Subcutaneous abdominal adipose tissue (tissue), 5 donors: Measurements from ENCODE around the gene GRM5.

Experiments used
- H3K27ac ChIP-seq: one replicate; pipeline ENCODE4 v1.7.0; 2013; ENCODE audit warnings: low read depth, mild to moderate bottlenecking, inconsistent platforms, low read length, moderate library complexity
- H3K27me3 ChIP-seq, 5 donors: one replicate each; pipeline ENCODE4 v1.7.0; 2013; ENCODE audit warnings: low read length in 5 of 5, inconsistent platforms in 1 of 5; ENCODE audit not compliant: control insufficient read depth in 5 of 5, insufficient read depth in 4 of 5
- H3K36me3 ChIP-seq, 5 donors: one replicate each; pipeline ENCODE4 v1.7.0; 2013; ENCODE audit warnings: low read length in 5 of 5; ENCODE audit not compliant: control insufficient read depth in 5 of 5, insufficient read depth in 5 of 5
- H3K4me1 ChIP-seq, 5 donors: one replicate each; pipeline ENCODE4 v1.7.0; 2013; ENCODE audit warnings: low read length in 5 of 5, mild to moderate bottlenecking in 3 of 5, moderate library complexity in 1 of 5; ENCODE audit not compliant: control insufficient read depth in 5 of 5, insufficient read depth in 5 of 5
- H3K4me3 ChIP-seq, 5 donors: one replicate each; pipeline ENCODE4 v1.7.0; 2013; ENCODE audit warnings: low read length in 5 of 5, low read depth in 1 of 5
- H3K9ac ChIP-seq, 5 donors: one replicate each; pipeline ENCODE4 v1.7.0; 2013; ENCODE audit warnings: low read length in 5 of 5, mild to moderate bottlenecking in 4 of 5, moderate library complexity in 3 of 5
- H3K9me3 ChIP-seq, 5 donors: one replicate each; pipeline ENCODE4 v1.7.0; 2013; ENCODE audit warnings: low read length in 5 of 5; ENCODE audit not compliant: control insufficient read depth in 5 of 5
- donor health status: healthy.
- donor health status: healthy.
- donor health status: healthy.
- donor health status: healthy.
- donor health status: healthy.

The GRM5 gene

DNA sequence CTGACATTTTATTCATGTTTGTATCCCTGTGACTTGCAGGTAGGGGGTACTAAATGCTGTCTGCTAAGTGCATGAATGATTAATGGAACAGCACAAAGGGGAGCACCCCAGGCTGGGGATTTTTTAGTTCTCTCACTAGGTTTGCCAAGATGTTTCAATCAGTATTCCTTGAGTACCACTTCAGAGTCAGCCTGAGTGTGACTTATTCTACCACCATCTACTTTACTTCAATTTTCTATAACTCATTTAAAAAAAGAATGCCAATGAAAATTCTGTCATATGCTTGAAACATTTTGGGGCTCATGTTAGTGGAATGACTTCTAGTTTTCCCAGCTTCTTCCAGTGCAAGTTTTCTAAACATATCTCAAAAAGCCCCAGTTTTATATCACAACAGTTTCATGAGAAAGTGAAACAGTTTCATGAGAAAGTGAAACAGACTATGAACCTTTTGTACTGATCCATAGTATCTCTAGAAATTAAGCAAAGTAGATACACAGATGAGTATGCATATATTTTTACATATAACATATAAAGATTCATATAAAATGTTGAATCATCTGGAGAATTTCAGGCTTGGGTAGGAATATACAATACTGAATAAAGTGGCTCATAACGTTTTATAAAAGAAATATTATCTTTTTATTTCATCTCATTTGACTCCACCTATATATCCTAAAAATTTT is 252.4 kb downstream of the GRM5 start:
- Histone ChIP-seq H3K9ac (no peak overlapping the region), H3K27ac (no peak overlapping the region), H3K36me3 (no peaks in the 10 kb centered on the region), H3K9me3 (peaks cover 0 to 3% (median 0%) of the 10 kb centered on the region in 5 donors), H3K4me3 (no peak overlapping the region), H3K4me1 (no peaks in the 10 kb centered on the region), H3K27me3 (no peaks in the 10 kb centered on the region)

GRCh38 chr11:88810420-88811097 is 255.2 kb downstream of the GRM5 start:
- Histone ChIP-seq H3K9me3 (peaks cover 0 to 3% (median 0%) of the 10 kb centered on the region in 5 donors), H3K36me3 (no peaks in the 10 kb centered on the region), H3K27me3 (no peaks in the 10 kb centered on the region), H3K4me1 (no peaks in the 10 kb centered on the region), H3K27ac (no peak overlapping the region), H3K9ac (no peak overlapping the region), H3K4me3 (no peak overlapping the region)

DNA sequence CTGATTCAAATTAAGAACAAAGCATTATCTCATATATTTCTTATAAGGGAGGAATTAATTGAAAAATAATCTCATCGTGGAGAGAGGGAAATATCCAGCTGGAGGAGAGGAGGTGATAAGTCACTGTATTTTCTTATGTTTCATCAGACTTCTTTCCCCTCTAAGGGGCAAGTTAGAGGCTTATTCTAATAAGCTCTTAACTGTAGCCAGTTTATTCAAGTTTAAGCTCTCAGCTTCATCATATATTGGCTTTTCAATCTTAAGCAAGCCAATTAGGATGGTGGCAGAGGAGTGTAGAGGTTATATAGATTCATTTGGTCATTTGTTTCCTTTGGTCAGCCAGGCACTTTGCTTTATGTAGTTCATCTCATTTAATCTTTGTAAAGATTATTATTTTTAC is 256.7 kb downstream of the GRM5 start:
- Histone ChIP-seq H3K9me3 (no peaks in the 10 kb centered on the region), H3K4me3 (no peak overlapping the region), H3K9ac (no peak overlapping the region), H3K36me3 (no peaks in the 10 kb centered on the region), H3K27me3 (no peaks in the 10 kb centered on the region), H3K4me1 (no peaks in the 10 kb centered on the region), H3K27ac (no peak overlapping the region)

GRCh38 chr11:88807349-88807748 is 258.4 kb downstream of the GRM5 start:
- Histone ChIP-seq H3K9ac (no peak overlapping the region), H3K36me3 (no peaks in the 10 kb centered on the region), H3K4me3 (no peak overlapping the region), H3K27ac (no peak overlapping the region), H3K4me1 (no peaks in the 10 kb centered on the region), H3K9me3 (no peaks in the 10 kb centered on the region), H3K27me3 (no peaks in the 10 kb centered on the region)

- H3K27me3 ChIP-seq, result no peaks in the 10 kb centered on the region
- H3K9ac ChIP-seq, result no peak overlapping the region
- no peak overlapping the region for H3K4me3 ChIP-seq
- no peak overlapping the region for H3K27ac ChIP-seq
- no peaks in the 10 kb centered on the region for H3K36me3 ChIP-seq
- H3K4me1 ChIP-seq, result no peaks in the 10 kb centered on the region
- H3K9me3 ChIP-seq, result no peaks in the 10 kb centered on the region
These were observed 259.4 kb downstream of the GRM5 start for GRCh38 chr11:88806410-88806809.

- Histone ChIP-seq H3K9ac (no peak overlapping the region), H3K4me3 (no peak overlapping the region), H3K27ac (no peak overlapping the region), H3K27me3 (no peaks in the 10 kb centered on the region), H3K9me3 (no peaks in the 10 kb centered on the region), H3K4me1 (peaks cover 0 to 4% (median 0%) of the 10 kb centered on the region in 5 donors), H3K36me3 (no peaks in the 10 kb centered on the region)
These were observed 264.2 kb downstream of the GRM5 start for GRCh38 chr11:88801484-88802123.

- Histone ChIP-seq H3K36me3 (no peaks in the 10 kb centered on the region), H3K27ac (no peak overlapping the region), H3K4me3 (no peak overlapping the region), H3K9me3 (no peaks in the 10 kb centered on the region), H3K27me3 (no peaks in the 10 kb centered on the region), H3K9ac (no peak overlapping the region), H3K4me1 (peaks cover 0 to 4% (median 0%) of the 10 kb centered on the region in 5 donors)
These were observed 265.8 kb downstream of the GRM5 start for GRCh38 chr11:88799771-88800500.

- Histone ChIP-seq H3K4me1 (no peaks in the 10 kb centered on the region), H3K36me3 (no peaks in the 10 kb centered on the region), H3K27me3 (no peaks in the 10 kb centered on the region), H3K9me3 (peaks cover 0 to 2% (median 0%) of the 10 kb centered on the region in 5 donors), H3K9ac (no peak overlapping the region), H3K4me3 (no peak overlapping the region), H3K27ac (no peak overlapping the region)
These were observed 275.6 kb downstream of the GRM5 start for GRCh38 chr11:88790182-88790581.

- Histone ChIP-seq H3K27ac (no peak overlapping the region), H3K9ac (no peak overlapping the region), H3K27me3 (no peaks in the 10 kb centered on the region), H3K9me3 (peaks cover 0 to 4% (median 0%) of the 10 kb centered on the region in 5 donors), H3K4me3 (no peak overlapping the region), H3K4me1 (no peaks in the 10 kb centered on the region), H3K36me3 (no peaks in the 10 kb centered on the region)
These were observed 286.2 kb downstream of the GRM5 start for GRCh38 chr11:88779577-88779976.
